ENCODE data around the gene FTO. TPM values are rescaled to one million over a fixed set of nuclear protein-coding genes. Genes with fewer than 3 reads are reported as not detected.

Gene FTO
- total and polyA plus RNA-seq, 5 donors from 2014 or later = 58.6 to 97.6 (median 93.4) TPM

DNA sequence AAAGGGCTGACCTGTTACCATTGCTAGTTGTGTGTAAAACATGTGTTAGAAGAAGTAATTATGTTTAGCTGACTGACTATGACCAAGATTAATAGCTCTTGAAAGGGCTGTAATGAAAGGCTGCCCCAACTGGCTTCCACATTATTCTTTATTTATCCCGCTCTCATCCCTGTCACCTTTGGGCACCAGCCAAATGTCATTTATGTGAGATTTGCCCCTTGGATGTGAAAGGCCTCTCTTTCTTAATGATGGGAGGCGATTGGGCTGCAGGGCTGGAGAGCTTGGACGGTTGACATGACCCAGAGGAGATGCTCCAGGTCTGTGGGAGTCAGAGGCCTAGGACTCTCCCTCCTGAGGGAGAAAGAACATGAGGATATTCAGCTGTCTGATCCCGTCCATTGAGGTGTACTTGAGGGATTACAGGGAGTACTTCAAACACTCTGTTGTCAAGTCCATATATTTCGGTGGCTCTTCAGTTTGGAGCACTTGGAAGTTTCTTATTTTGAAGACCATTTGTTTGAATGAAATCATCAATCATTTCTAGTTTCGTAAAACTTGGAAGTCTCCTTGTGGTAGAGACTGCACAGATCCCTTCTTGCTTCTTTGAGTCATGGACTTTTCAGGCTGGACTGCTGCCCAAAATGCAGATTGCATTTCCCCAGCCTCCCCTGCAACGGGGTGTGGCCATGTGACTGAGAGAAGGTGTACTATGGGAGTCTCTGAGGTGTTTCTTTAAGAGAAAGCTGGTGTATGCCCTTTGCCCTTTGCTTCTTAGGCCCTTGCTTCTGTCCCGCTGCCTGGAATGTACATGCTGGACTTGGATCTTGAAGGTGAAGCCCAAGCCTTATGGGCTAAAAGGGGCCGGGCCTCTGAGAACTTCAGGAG lies 51.3 kb downstream of the FTO start:
- no peak overlapping the region for H3K4me3 Mint-ChIP-seq
- peak overlapping the region in 2 of 3 donors; percentile 5 to 47 for H3K27ac Mint-ChIP-seq
- no peak overlapping the region for H3K27ac ChIP-seq (ENCODE audit: insufficient read depth, low read length, poor library complexity, severe bottlenecking)
- ATAC-seq (ENCODE audit: low read depth in 2 of 2) (no peak), DNase-seq (no peak)
- H3K4me1 ChIP-seq (ENCODE audit: control insufficient read depth, insufficient read depth, low read length, poor library complexity, severe bottlenecking) = no peaks in the 10 kb centered on the region
- no peaks in the 10 kb centered on the region for H3K27me3 ChIP-seq (ENCODE audit: control insufficient read depth, insufficient read depth, low read length)
- no peak overlapping the region for H3K4me3 ChIP-seq (ENCODE audit: low read depth, low read length)
- no peaks in the 10 kb centered on the region for H3K36me3 ChIP-seq (ENCODE audit: control insufficient read depth, insufficient read depth, low read length)
- peaks cover 16% of the 10 kb centered on the region for H3K36me3 Mint-ChIP-seq
- peaks cover 10 to 54% (median 27%) of the 10 kb centered on the region in 4 donors for H3K4me1 Mint-ChIP-seq
- peaks cover 0 to 3% (median 0%) of the 10 kb centered on the region in 7 donors for H3K9me3 Mint-ChIP-seq
- H3K27me3 Mint-ChIP-seq = no peaks in the 10 kb centered on the region
- H3K9me3 ChIP-seq (ENCODE audit: control insufficient read depth in 2 of 2, low read length in 2 of 2) = no peaks in the 10 kb centered on the region

DNA sequence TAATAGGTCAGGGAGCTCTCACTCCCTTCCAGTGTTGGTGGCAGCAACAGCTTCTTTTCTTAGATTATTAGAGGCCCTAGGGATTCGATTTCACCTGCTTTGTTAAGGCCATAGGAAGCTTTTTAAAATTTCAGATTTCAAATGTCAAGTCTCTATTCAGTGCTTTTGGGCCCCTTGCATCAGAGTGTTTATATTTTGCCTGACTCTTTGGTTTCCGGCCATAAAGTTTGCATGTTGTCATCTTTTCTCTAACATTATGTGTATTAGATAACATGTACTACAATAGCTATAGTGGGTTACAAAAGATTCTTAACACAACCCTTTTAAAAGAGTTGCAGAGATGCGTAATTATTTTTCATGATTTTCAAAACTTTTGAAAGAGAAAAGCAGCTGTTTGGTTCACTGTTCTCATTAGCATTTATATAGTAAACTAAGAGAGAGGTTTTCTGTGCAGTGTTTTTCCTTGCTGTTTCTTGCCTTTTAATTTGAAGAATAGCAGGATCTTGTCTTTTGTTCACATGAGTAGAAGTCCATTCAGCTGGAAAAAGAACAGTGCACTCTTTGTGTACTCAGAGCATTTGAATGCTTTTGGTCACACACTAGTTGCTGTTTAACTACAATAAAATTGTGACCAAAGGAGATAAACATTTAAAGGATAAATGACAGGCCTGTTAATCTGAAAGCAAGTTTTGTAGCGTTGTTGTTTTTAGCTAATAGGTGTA lies 52.5 kb downstream of the FTO start:
- H3K4me1 Mint-ChIP-seq = peaks cover 10 to 57% (median 28%) of the 10 kb centered on the region in 4 donors
- peak overlapping the region in 2 of 3 donors; percentile 5 to 39 for H3K27ac Mint-ChIP-seq
- Histone ChIP-seq H3K27ac (ENCODE audit: insufficient read depth, low read length, poor library complexity, severe bottlenecking) (no peak overlapping the region), H3K9me3 (ENCODE audit: control insufficient read depth in 2 of 2, low read length in 2 of 2) (no peaks in the 10 kb centered on the region), H3K27me3 (ENCODE audit: control insufficient read depth, insufficient read depth, low read length) (no peaks in the 10 kb centered on the region), H3K4me1 (ENCODE audit: control insufficient read depth, insufficient read depth, low read length, poor library complexity, severe bottlenecking) (no peaks in the 10 kb centered on the region), H3K36me3 (ENCODE audit: control insufficient read depth, insufficient read depth, low read length) (no peaks in the 10 kb centered on the region), H3K4me3 (ENCODE audit: low read depth, low read length) (no peak overlapping the region)
- no peaks in the 10 kb centered on the region for H3K27me3 Mint-ChIP-seq
- ATAC-seq (ENCODE audit: low read depth in 2 of 2) (no peak), DNase-seq (no peak)
- H3K9me3 Mint-ChIP-seq = peaks cover 0 to 3% (median 0%) of the 10 kb centered on the region in 7 donors
- H3K4me3 Mint-ChIP-seq = no peak overlapping the region
- H3K36me3 Mint-ChIP-seq = peaks cover 15% of the 10 kb centered on the region

DNA sequence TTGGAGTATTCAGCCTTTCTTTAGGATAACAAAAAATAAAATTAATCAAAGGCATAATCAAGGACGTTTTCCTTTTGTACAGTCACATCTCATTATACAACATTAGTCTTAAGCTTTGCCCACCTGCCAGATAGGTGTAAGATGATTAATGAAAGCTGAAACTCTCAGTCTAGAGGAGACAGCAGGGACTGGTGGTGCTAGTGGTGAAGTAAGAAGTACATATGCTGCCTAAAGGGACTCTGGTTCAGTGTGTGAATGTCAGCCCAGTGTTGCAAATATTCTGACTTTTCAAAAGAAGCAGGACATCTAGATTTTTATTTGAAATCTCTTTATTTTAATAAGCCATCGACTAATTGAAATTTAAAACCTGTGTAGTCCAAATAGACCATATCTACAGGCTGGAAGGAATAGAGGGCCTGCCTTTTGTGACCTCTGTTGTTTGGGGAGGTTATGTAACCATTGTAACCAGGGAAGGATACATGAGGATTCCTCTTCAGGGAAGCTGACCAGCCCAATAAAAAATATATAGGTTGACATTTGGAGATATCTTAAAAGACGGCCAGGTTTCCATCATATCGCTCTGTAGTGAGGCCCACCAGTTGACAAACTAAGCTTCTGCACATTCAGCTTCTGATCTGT lies 54.1 kb downstream of the FTO start:
- no peaks in the 10 kb centered on the region for H3K9me3 ChIP-seq (ENCODE audit: control insufficient read depth in 2 of 2, low read length in 2 of 2)
- Mint-ChIP-seq H3K4me1 (peaks cover 24 to 62% (median 32%) of the 10 kb centered on the region in 4 donors), H3K27ac (no peak overlapping the region), H3K9me3 (peaks cover 0 to 3% (median 0%) of the 10 kb centered on the region in 7 donors), H3K36me3 (peaks cover 12% of the 10 kb centered on the region), H3K27me3 (no peaks in the 10 kb centered on the region), H3K4me3 (no peak overlapping the region)
- ATAC-seq (ENCODE audit: low read depth in 2 of 2) (no peak), DNase-seq (no peak)
- H3K4me1 ChIP-seq (ENCODE audit: control insufficient read depth, insufficient read depth, low read length, poor library complexity, severe bottlenecking) = no peaks in the 10 kb centered on the region
- H3K27me3 ChIP-seq (ENCODE audit: control insufficient read depth, insufficient read depth, low read length) = no peaks in the 10 kb centered on the region
- no peak overlapping the region for H3K27ac ChIP-seq (ENCODE audit: insufficient read depth, low read length, poor library complexity, severe bottlenecking)
- no peaks in the 10 kb centered on the region for H3K36me3 ChIP-seq (ENCODE audit: control insufficient read depth, insufficient read depth, low read length)
- no peak overlapping the region for H3K4me3 ChIP-seq (ENCODE audit: low read depth, low read length)

DNA sequence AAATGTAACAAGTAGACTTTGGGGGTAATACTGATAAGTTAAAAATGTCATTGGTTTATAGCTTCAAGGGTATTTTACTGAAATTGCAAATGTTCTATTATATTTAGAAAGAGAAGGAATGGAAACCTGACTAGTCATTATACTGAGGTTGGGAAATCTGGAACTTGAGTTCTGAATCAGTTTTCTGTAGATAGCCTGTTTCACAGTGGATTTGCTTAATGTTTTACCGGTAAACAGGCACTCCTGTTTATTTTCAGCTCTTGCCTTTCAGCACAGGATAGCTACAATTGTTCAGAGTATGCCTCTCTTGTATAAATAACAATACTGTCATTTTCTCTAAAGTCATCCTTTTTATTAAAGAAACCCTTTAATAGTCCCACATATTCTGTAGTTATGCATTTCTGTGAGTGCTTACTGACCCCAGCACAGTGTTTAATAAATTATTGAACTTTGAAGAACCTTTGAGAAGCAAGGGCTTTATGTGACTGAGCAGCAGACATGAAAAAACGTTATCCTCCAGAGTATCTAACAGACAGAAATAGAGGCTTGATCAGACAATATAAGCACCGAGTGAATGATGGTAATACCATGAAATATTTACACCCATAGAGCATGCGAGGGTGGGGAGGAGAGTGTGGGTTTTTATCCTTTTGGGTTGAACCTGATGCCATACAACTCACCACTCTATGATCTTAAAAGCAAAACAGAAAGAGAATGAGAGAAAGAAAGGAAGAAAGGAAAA lies 58.2 kb downstream of the FTO start:
- no peaks in the 10 kb centered on the region for H3K9me3 ChIP-seq (ENCODE audit: control insufficient read depth in 2 of 2, low read length in 2 of 2)
- peak overlapping the region in 2 of 3 donors; percentile 11 to 43 for H3K27ac Mint-ChIP-seq
- peaks cover 26 to 44% (median 32%) of the 10 kb centered on the region in 4 donors for H3K4me1 Mint-ChIP-seq
- no peak overlapping the region for H3K4me3 ChIP-seq (ENCODE audit: low read depth, low read length)
- H3K36me3 ChIP-seq (ENCODE audit: control insufficient read depth, insufficient read depth, low read length) = no peaks in the 10 kb centered on the region
- H3K4me1 ChIP-seq (ENCODE audit: control insufficient read depth, insufficient read depth, low read length, poor library complexity, severe bottlenecking) = no peaks in the 10 kb centered on the region
- H3K36me3 Mint-ChIP-seq = peaks cover 12% of the 10 kb centered on the region
- no peak for DNase-seq
- H3K4me3 Mint-ChIP-seq = no peak overlapping the region
- no peaks in the 10 kb centered on the region for H3K27me3 ChIP-seq (ENCODE audit: control insufficient read depth, insufficient read depth, low read length)
- no peak for ATAC-seq (ENCODE audit: low read depth in 2 of 2)
- no peaks in the 10 kb centered on the region for H3K27me3 Mint-ChIP-seq
- H3K9me3 Mint-ChIP-seq = peaks cover 0 to 3% (median 0%) of the 10 kb centered on the region in 7 donors
- no peak overlapping the region for H3K27ac ChIP-seq (ENCODE audit: insufficient read depth, low read length, poor library complexity, severe bottlenecking)

DNA sequence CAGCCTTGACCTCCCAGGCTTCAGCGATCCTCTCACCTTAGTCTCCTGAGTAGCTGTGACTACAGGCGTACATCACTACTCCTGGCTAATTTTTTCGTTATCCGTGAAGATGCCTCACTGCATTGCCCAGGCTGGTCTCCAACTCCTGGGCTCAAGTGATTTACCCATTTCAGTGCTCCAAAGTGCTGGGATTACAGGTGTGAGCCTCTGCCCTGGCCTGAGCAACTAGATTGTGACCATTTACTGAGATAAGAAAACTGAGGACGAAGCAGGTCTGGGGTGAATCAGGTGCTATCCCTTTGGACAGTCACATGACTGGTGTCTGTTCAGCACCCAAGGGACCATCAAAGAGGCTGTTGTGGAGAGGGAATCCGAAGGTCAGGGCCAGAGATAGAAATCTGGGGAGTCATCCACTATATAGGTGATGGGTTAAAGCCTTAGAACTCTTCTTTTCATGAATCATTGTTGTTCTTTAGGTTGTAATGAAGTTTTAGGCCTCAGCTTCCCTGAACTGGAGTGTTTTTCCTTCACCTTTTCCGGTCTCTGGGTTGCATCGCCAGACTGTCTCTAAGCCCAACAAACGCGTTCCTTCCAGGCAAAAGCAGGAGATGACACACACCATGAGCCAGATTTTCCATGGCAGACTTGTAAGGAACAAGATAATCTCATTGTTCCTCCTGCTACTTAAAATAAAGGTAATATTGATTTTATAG lies 62.5 kb downstream of the FTO start:
- no peak overlapping the region for H3K4me3 Mint-ChIP-seq
- H3K4me1 ChIP-seq (ENCODE audit: control insufficient read depth, insufficient read depth, low read length, poor library complexity, severe bottlenecking) = peaks cover 7% of the 10 kb centered on the region
- H3K4me3 ChIP-seq (ENCODE audit: low read depth, low read length) = no peak overlapping the region
- H3K27me3 Mint-ChIP-seq = no peaks in the 10 kb centered on the region
- no peak overlapping the region for H3K27ac ChIP-seq (ENCODE audit: insufficient read depth, low read length, poor library complexity, severe bottlenecking)
- H3K4me1 Mint-ChIP-seq = peaks cover 23 to 56% (median 35%) of the 10 kb centered on the region in 4 donors
- ATAC-seq (ENCODE audit: low read depth in 2 of 2) (no peak), DNase-seq (no peak)
- H3K36me3 Mint-ChIP-seq = no peaks in the 10 kb centered on the region
- peaks cover 0 to 2% (median 0%) of the 10 kb centered on the region in 7 donors for H3K9me3 Mint-ChIP-seq
- H3K36me3 ChIP-seq (ENCODE audit: control insufficient read depth, insufficient read depth, low read length) = no peaks in the 10 kb centered on the region
- H3K27me3 ChIP-seq (ENCODE audit: control insufficient read depth, insufficient read depth, low read length) = no peaks in the 10 kb centered on the region
- H3K27ac Mint-ChIP-seq = no peak overlapping the region
- H3K9me3 ChIP-seq (ENCODE audit: control insufficient read depth in 2 of 2, low read length in 2 of 2) = no peaks in the 10 kb centered on the region

DNA sequence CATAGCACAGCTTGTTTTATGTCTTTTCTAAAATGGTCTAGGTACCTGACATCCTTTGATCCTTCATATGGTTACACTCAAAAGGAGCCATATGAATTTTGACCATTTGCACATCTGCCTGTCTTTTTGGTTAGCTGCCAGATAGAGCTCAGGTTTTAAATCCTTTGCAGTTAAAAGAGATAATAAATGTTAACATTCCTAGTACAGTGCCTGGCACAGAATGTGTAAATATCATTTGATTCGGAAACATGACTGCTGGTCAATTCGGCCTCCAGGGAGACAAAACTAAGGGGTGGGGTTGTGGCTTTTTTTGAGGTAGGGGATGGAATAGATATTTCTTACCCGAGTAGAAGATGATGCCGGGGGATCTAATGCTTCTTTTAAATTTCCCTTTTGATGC lies 64.2 kb downstream of the FTO start:
- no peaks in the 10 kb centered on the region for H3K9me3 ChIP-seq (ENCODE audit: control insufficient read depth in 2 of 2, low read length in 2 of 2)
- H3K27me3 Mint-ChIP-seq = no peaks in the 10 kb centered on the region
- no peaks in the 10 kb centered on the region for H3K36me3 ChIP-seq (ENCODE audit: control insufficient read depth, insufficient read depth, low read length)
- H3K27me3 ChIP-seq (ENCODE audit: control insufficient read depth, insufficient read depth, low read length) = no peaks in the 10 kb centered on the region
- ATAC-seq (ENCODE audit: low read depth in 2 of 2) = no peak
- no peaks in the 10 kb centered on the region for H3K36me3 Mint-ChIP-seq
- peaks cover 14 to 43% (median 27%) of the 10 kb centered on the region in 4 donors for H3K4me1 Mint-ChIP-seq
- no peak overlapping the region for H3K4me3 Mint-ChIP-seq
- H3K27ac ChIP-seq (ENCODE audit: insufficient read depth, low read length, poor library complexity, severe bottlenecking) = no peak overlapping the region
- no peak overlapping the region for H3K4me3 ChIP-seq (ENCODE audit: low read depth, low read length)
- H3K4me1 ChIP-seq (ENCODE audit: control insufficient read depth, insufficient read depth, low read length, poor library complexity, severe bottlenecking) = peaks cover 7% of the 10 kb centered on the region
- no peak overlapping the region for H3K27ac Mint-ChIP-seq
- DNase-seq = no peak
- H3K9me3 Mint-ChIP-seq = peaks cover 0 to 2% (median 0%) of the 10 kb centered on the region in 7 donors

Measured in CD4-positive, CD25-positive, alpha-beta regulatory T cell (primary cell).